ENCODE data around the gene GAB1.

The GAB1 gene

GRCh38 chr4:143313521-143313920 lies 23.2 kb upstream of the GAB1 start:
- Histone ChIP-seq H3K9me3 (ENCODE audit: control insufficient read depth, low read length) (no peaks in the 10 kb centered on the region), H3K36me3 (ENCODE audit: control insufficient read depth, insufficient read depth, low read length) (no peaks in the 10 kb centered on the region), H3K4me2 (ENCODE audit: low read length) (no peak overlapping the region), H3K4me1 (no peaks in the 10 kb centered on the region), H3K27me3 (ENCODE audit: control insufficient read depth, insufficient read depth, low read length) (no peaks in the 10 kb centered on the region), H2AFZ (no peak overlapping the region), H3K79me2 (no peaks in the 10 kb centered on the region), H3K9ac (no peak overlapping the region), H3K27ac (no peak overlapping the region), H3K4me3 (ENCODE audit: low read depth, low read length) (no peak overlapping the region)
- no peak for TF ChIP-seq CTCF (IDR thresholded peaks at IDR 0.05)

- Histone ChIP-seq H3K9ac (no peak overlapping the region), H3K27ac (no peak overlapping the region), H2AFZ (no peak overlapping the region), H3K4me3 (ENCODE audit: low read depth, low read length) (no peak overlapping the region), H3K79me2 (no peaks in the 10 kb centered on the region), H3K27me3 (ENCODE audit: control insufficient read depth, insufficient read depth, low read length) (no peaks in the 10 kb centered on the region), H3K36me3 (ENCODE audit: control insufficient read depth, insufficient read depth, low read length) (no peaks in the 10 kb centered on the region), H3K4me2 (ENCODE audit: low read length) (no peak overlapping the region), H3K9me3 (ENCODE audit: control insufficient read depth, low read length) (no peaks in the 10 kb centered on the region), H3K4me1 (no peaks in the 10 kb centered on the region)
- no peak for TF ChIP-seq CTCF (IDR thresholded peaks at IDR 0.05)
Measured at GRCh38 chr4:143313996-143314395, 22.7 kb upstream of the GAB1 start.

GRCh38 chr4:143320113-143320512 lies 16.6 kb upstream of the GAB1 start:
- H3K4me1 ChIP-seq, result peaks cover 2% of the 10 kb centered on the region
- H3K79me2 ChIP-seq, result no peaks in the 10 kb centered on the region
- H3K9me3 ChIP-seq (ENCODE audit: control insufficient read depth, low read length), result no peaks in the 10 kb centered on the region
- H3K4me3 ChIP-seq (ENCODE audit: low read depth, low read length), result no peak overlapping the region
- no peak for TF ChIP-seq CTCF (IDR thresholded peaks at IDR 0.05)
- peak overlapping the region; percentile 22 for H2AFZ ChIP-seq
- no peak overlapping the region for H3K9ac ChIP-seq
- H3K27ac ChIP-seq, result no peak overlapping the region
- H3K4me2 ChIP-seq (ENCODE audit: low read length), result no peak overlapping the region
- no peaks in the 10 kb centered on the region for H3K27me3 ChIP-seq (ENCODE audit: control insufficient read depth, insufficient read depth, low read length)
- no peaks in the 10 kb centered on the region for H3K36me3 ChIP-seq (ENCODE audit: control insufficient read depth, insufficient read depth, low read length)

GRCh38 chr4:143326735-143327134 lies 9.9 kb upstream of the GAB1 start:
- no peaks in the 10 kb centered on the region for H3K36me3 ChIP-seq (ENCODE audit: control insufficient read depth, insufficient read depth, low read length)
- H3K27me3 ChIP-seq (ENCODE audit: control insufficient read depth, insufficient read depth, low read length), result no peaks in the 10 kb centered on the region
- no peak overlapping the region for H3K27ac ChIP-seq
- no peaks in the 10 kb centered on the region for H3K4me1 ChIP-seq
- H3K9me3 ChIP-seq (ENCODE audit: control insufficient read depth, low read length), result no peaks in the 10 kb centered on the region
- H3K9ac ChIP-seq, result no peak overlapping the region
- H3K79me2 ChIP-seq, result no peaks in the 10 kb centered on the region
- H2AFZ ChIP-seq, result no peak overlapping the region
- H3K4me2 ChIP-seq (ENCODE audit: low read length), result no peak overlapping the region
- no peak for TF ChIP-seq CTCF (IDR thresholded peaks at IDR 0.05)
- no peak overlapping the region for H3K4me3 ChIP-seq (ENCODE audit: low read depth, low read length)

- H3K9ac ChIP-seq, result no peak overlapping the region
- H3K36me3 ChIP-seq (ENCODE audit: control insufficient read depth, insufficient read depth, low read length), result no peaks in the 10 kb centered on the region
- H3K4me2 ChIP-seq (ENCODE audit: low read length), result no peak overlapping the region
- no peak overlapping the region for H3K27ac ChIP-seq
- H3K4me1 ChIP-seq, result no peaks in the 10 kb centered on the region
- H3K27me3 ChIP-seq (ENCODE audit: control insufficient read depth, insufficient read depth, low read length), result no peaks in the 10 kb centered on the region
- H2AFZ ChIP-seq, result no peak overlapping the region
- no peak for TF ChIP-seq CTCF (IDR thresholded peaks at IDR 0.05)
- H3K79me2 ChIP-seq, result no peaks in the 10 kb centered on the region
- no peak overlapping the region for H3K4me3 ChIP-seq (ENCODE audit: low read depth, low read length)
- H3K9me3 ChIP-seq (ENCODE audit: control insufficient read depth, low read length), result no peaks in the 10 kb centered on the region
Measured at GRCh38 chr4:143329985-143330384, 6.7 kb upstream of the GAB1 start.

Measured in parathyroid adenoma (tissue), 2 donors.